Activated CD8-positive, alpha-beta memory T cell treated with anti-CD3 and anti-CD28 coated beads, Interleukin-2, amount 10 ng/mL, durations not matched to agents 7 days and 5 days (primary cell): Measurements from ENCODE around the gene ARFIP2. TPM values are rescaled to one million over a fixed set of nuclear protein-coding genes. Genes with fewer than 3 reads are reported as not detected.

Experiments
- ATAC-seq: fragments of 150-1000 bp; cut with Tn5 transposase; one replicate; pipeline ENCODE4 v1.10.0; 2021; ENCODE audit warnings: moderate library complexity
- CTCF ChIA-PET: fragments of 350-600 bp; sonication (Branson Sonifier 250); formaldehyde crosslinking; loops from one replicate; lab custom pipeline; 2021; ENCODE audit warnings: antibody characterized with exemption; lab: Charles Lee
- DNase-seq: peaks from one replicate; pipeline ENCODE4 v3.0.0-alpha.2; 2020
- H3K27ac Mint-ChIP-seq: one replicate; pipeline ENCODE4 v1.8.0; 2021; ENCODE audit warnings: mild to moderate bottlenecking, mixed read lengths
- H3K27me3 Mint-ChIP-seq: one replicate; pipeline ENCODE4 v1.8.0; 2021; ENCODE audit warnings: mixed read lengths
- H3K36me3 Mint-ChIP-seq: one replicate; pipeline ENCODE4 v1.8.0; 2021; ENCODE audit warnings: mild to moderate bottlenecking, mixed read lengths
- H3K4me1 Mint-ChIP-seq: one replicate; pipeline ENCODE4 v1.8.0; 2021; ENCODE audit warnings: mixed read lengths
- H3K4me3 Mint-ChIP-seq: one replicate; pipeline ENCODE4 v1.8.0; 2021; ENCODE audit warnings: mild to moderate bottlenecking, moderate library complexity, mixed read lengths
- H3K9me3 Mint-ChIP-seq: one replicate; pipeline ENCODE4 v1.8.0; 2022; ENCODE audit warnings: low read depth, mixed read lengths
- total RNA-seq, 2 experiments: library from RNA; stranded (reverse); gene quantifications; one replicate each; pipeline ENCODE4 v1.2.3, GENCODE V29; 2021

ARFIP2 gene
- total RNA-seq, 2 experiments from 2014 or later = 33.5 to 39.3 TPM

GRCh38 chr11:6498121-6498520 is 17.0 kb upstream of the ARFIP2 start:
- DNase-seq (no peak), ATAC-seq (no peak)
- CTCF ChIA-PET = interaction anchor here (0.8 to 1.6 kb wide), 6 partner anchors 12 to 135 kb away, joined by 3 to 6 read pairs (median 3); no protein-coding TSS in a partner anchor
- Mint-ChIP-seq H3K27me3 (no peaks in the 10 kb centered on the region), H3K9me3 (no peaks in the 10 kb centered on the region), H3K27ac (no peak overlapping the region), H3K4me1 (peaks cover 8% of the 10 kb centered on the region), H3K36me3 (peaks cover 17% of the 10 kb centered on the region), H3K4me3 (no peak overlapping the region)

- no peaks in the 10 kb centered on the region for H3K27me3 Mint-ChIP-seq
- H3K4me3 Mint-ChIP-seq = no peak within 1 kb of the TSS
- H3K4me1 Mint-ChIP-seq = peaks cover 8% of the 10 kb centered on the region
- no peak within 1 kb of the TSS for H3K27ac Mint-ChIP-seq
- H3K36me3 Mint-ChIP-seq = peaks cover 20% of the 10 kb centered on the region
- CTCF ChIA-PET = interaction anchor here (1.0 kb wide), 1 partner anchor 134 kb away, joined by 3 read pairs; no protein-coding TSS in a partner anchor
- H3K9me3 Mint-ChIP-seq = no peaks in the 10 kb centered on the region
- ATAC-seq (no peak), DNase-seq (no peak)
Observed at GRCh38 chr11:6497069-6497839, 16.1 kb upstream of the ARFIP2 start, which contains the start of gene DNHD1. DNHD1 (plus strand) TSS chr11:6497280; CDS start chr11:6498216, 936 bp downstream.

GRCh38 chr11:6489306-6489705 is 8.2 kb upstream of the ARFIP2 start:
- H3K27me3 Mint-ChIP-seq = no peaks in the 10 kb centered on the region
- CTCF ChIA-PET = interaction anchor here (1.3 to 3.0 kb wide), 2 partner anchors 12 to 110 kb away, joined by 4 to 12 read pairs; no protein-coding TSS in a partner anchor
- no peak overlapping the region for H3K4me3 Mint-ChIP-seq
- H3K9me3 Mint-ChIP-seq = no peaks in the 10 kb centered on the region
- no peak for DNase-seq
- no peaks in the 10 kb centered on the region for H3K4me1 Mint-ChIP-seq
- H3K27ac Mint-ChIP-seq = no peak overlapping the region
- H3K36me3 Mint-ChIP-seq = peaks cover 15% of the 10 kb centered on the region
- no peak for ATAC-seq

- CTCF ChIA-PET = interaction anchor here (3.0 kb wide), 1 partner anchor 110 kb away, joined by 12 read pairs; no protein-coding TSS in a partner anchor
- no peak overlapping the region for H3K4me3 Mint-ChIP-seq
- DNase-seq = no peak
- H3K9me3 Mint-ChIP-seq = no peaks in the 10 kb centered on the region
- no peaks in the 10 kb centered on the region for H3K27me3 Mint-ChIP-seq
- no peaks in the 10 kb centered on the region for H3K4me1 Mint-ChIP-seq
- H3K27ac Mint-ChIP-seq = peak overlapping the region; percentile 4
- no peak for ATAC-seq
- peaks cover 15% of the 10 kb centered on the region for H3K36me3 Mint-ChIP-seq
Observed at GRCh38 chr11:6488821-6489220, 7.7 kb upstream of the ARFIP2 start.

GRCh38 chr11:6488342-6488741 is 7.2 kb upstream of the ARFIP2 start:
- no peaks in the 10 kb centered on the region for H3K27me3 Mint-ChIP-seq
- H3K27ac Mint-ChIP-seq = no peak overlapping the region
- peaks cover 3% of the 10 kb centered on the region for H3K4me1 Mint-ChIP-seq
- no peaks in the 10 kb centered on the region for H3K9me3 Mint-ChIP-seq
- CTCF ChIA-PET = interaction anchor here (3.0 kb wide), 1 partner anchor 109 kb away, joined by 12 read pairs; no protein-coding TSS in a partner anchor
- peaks cover 17% of the 10 kb centered on the region for H3K36me3 Mint-ChIP-seq
- DNase-seq = no peak
- H3K4me3 Mint-ChIP-seq = no peak overlapping the region
- ATAC-seq = no peak

GRCh38 chr11:6486938-6487337 is 5.8 kb upstream of the ARFIP2 start:
- H3K27me3 Mint-ChIP-seq = no peaks in the 10 kb centered on the region
- H3K4me1 Mint-ChIP-seq = peaks cover 17% of the 10 kb centered on the region
- peaks cover 25% of the 10 kb centered on the region for H3K36me3 Mint-ChIP-seq
- H3K4me3 Mint-ChIP-seq = no peak overlapping the region
- ATAC-seq = no peak
- CTCF ChIA-PET = interaction anchor here (1.2 to 1.8 kb wide), 4 partner anchors 12 to 108 kb away, joined by 3 to 8 read pairs (median 6); no protein-coding TSS in a partner anchor
- no peak overlapping the region for H3K27ac Mint-ChIP-seq
- DNase-seq = no peak
- H3K9me3 Mint-ChIP-seq = no peaks in the 10 kb centered on the region

- ATAC-seq = no peak
- CTCF ChIA-PET = interaction anchor here (1.4 to 1.8 kb wide), 3 partner anchors 12 to 107 kb away, joined by 5 to 8 read pairs (median 6); no protein-coding TSS in a partner anchor
- H3K4me1 Mint-ChIP-seq = peaks cover 17% of the 10 kb centered on the region
- no peak overlapping the region for H3K27ac Mint-ChIP-seq
- peaks cover 27% of the 10 kb centered on the region for H3K36me3 Mint-ChIP-seq
- H3K27me3 Mint-ChIP-seq = no peaks in the 10 kb centered on the region
- no peak overlapping the region for H3K4me3 Mint-ChIP-seq
- no peak for DNase-seq
- no peaks in the 10 kb centered on the region for H3K9me3 Mint-ChIP-seq
Observed at GRCh38 chr11:6486256-6486655, 5.1 kb upstream of the ARFIP2 start.

GRCh38 chr11:6485661-6486060 is 4.5 kb upstream of the ARFIP2 start:
- CTCF ChIA-PET = interaction anchor here (1.4 to 1.8 kb wide), 3 partner anchors 13 to 106 kb away, joined by 5 to 8 read pairs (median 6); no protein-coding TSS in a partner anchor
- H3K27me3 Mint-ChIP-seq = no peaks in the 10 kb centered on the region

GRCh38 chr11:6483015-6483414 is 1.9 kb upstream of the ARFIP2 start:
- ATAC-seq = no peak
- DNase-seq = no peak
- Mint-ChIP-seq H3K27me3 (no peaks in the 10 kb centered on the region), H3K4me1 (peaks cover 32% of the 10 kb centered on the region), H3K9me3 (no peaks in the 10 kb centered on the region), H3K4me3 (peak overlapping the region; percentile 86), H3K27ac (peak overlapping the region; percentile 20), H3K36me3 (peaks cover 23% of the 10 kb centered on the region)
- CTCF ChIA-PET = interaction anchor here (0.8 to 3.7 kb wide), 6 partner anchors 23 to 122 kb away, joined by 3 to 39 read pairs (median 7); no protein-coding TSS in a partner anchor

More at GRCh38 chr11:6485661-6486060, 4.5 kb upstream of the ARFIP2 start:
- DNase-seq (no peak), ATAC-seq (no peak)
- Mint-ChIP-seq H3K9me3 (no peaks in the 10 kb centered on the region), H3K36me3 (peaks cover 26% of the 10 kb centered on the region), H3K4me3 (no peak overlapping the region), H3K4me1 (peaks cover 19% of the 10 kb centered on the region), H3K27ac (no peak overlapping the region)

GRCh38 chr11:6482441-6482840 is 1.3 kb upstream of the ARFIP2 start:
- DNase-seq (no peak), ATAC-seq (no peak)
- peaks cover 32% of the 10 kb centered on the region for H3K4me1 Mint-ChIP-seq
- no peaks in the 10 kb centered on the region for H3K9me3 Mint-ChIP-seq
- H3K27me3 Mint-ChIP-seq = no peaks in the 10 kb centered on the region
- H3K27ac Mint-ChIP-seq = peak overlapping the region; percentile 95
- peak overlapping the region; percentile 86 for H3K4me3 Mint-ChIP-seq
- peaks cover 21% of the 10 kb centered on the region for H3K36me3 Mint-ChIP-seq
- CTCF ChIA-PET = interaction anchor here (0.8 to 3.7 kb wide), 10 partner anchors 22 to 122 kb away, joined by 3 to 39 read pairs (median 6); partner anchors contain the start of genes APBB1 and SMPD1

GRCh38 chr11:6481924-6482275 is 769 bp upstream of the ARFIP2 start:
- ATAC-seq = peak; percentile 2
- no peaks in the 10 kb centered on the region for H3K9me3 Mint-ChIP-seq
- H3K36me3 Mint-ChIP-seq = peaks cover 21% of the 10 kb centered on the region

GRCh38 chr11:6480299-6480914 is 724 bp downstream of the ARFIP2 start:
- no peaks in the 10 kb centered on the region for H3K27me3 Mint-ChIP-seq
- peaks cover 23% of the 10 kb centered on the region for H3K36me3 Mint-ChIP-seq
- H3K9me3 Mint-ChIP-seq = no peaks in the 10 kb centered on the region
- H3K4me1 Mint-ChIP-seq = peaks cover 32% of the 10 kb centered on the region
- ATAC-seq = no peak
- H3K27ac Mint-ChIP-seq = peak overlapping the region; percentile 95
- peak overlapping the region; percentile 86 for H3K4me3 Mint-ChIP-seq
- no peak for DNase-seq
- CTCF ChIA-PET = interaction anchor here (0.9 to 3.7 kb wide), 2 partner anchors 37 to 101 kb away, joined by 3 to 39 read pairs; no protein-coding TSS in a partner anchor

More at GRCh38 chr11:6481924-6482275, 769 bp upstream of the ARFIP2 start:
- Mint-ChIP-seq H3K4me1 (peaks cover 32% of the 10 kb centered on the region), H3K27ac (peak overlapping the region; percentile 95), H3K27me3 (no peaks in the 10 kb centered on the region), H3K4me3 (peak overlapping the region; percentile 86)
- CTCF ChIA-PET = interaction anchor here (0.9 to 3.7 kb wide), 12 partner anchors 12 to 201 kb away, joined by 3 to 39 read pairs (median 6); partner anchors contain the start of genes APBB1, MRPL17 and SMPD1
- DNase-seq = no peak

- H3K9me3 Mint-ChIP-seq = no peaks in the 10 kb centered on the region
- no peak overlapping the region for H3K27ac Mint-ChIP-seq
- CTCF ChIA-PET = interaction anchor here (1.0 to 4.3 kb wide), 2 partner anchors 98 to 122 kb away, joined by 3 to 19 read pairs; no protein-coding TSS in a partner anchor
- no peaks in the 10 kb centered on the region for H3K27me3 Mint-ChIP-seq
- ATAC-seq = no peak
- H3K4me3 Mint-ChIP-seq = no peak overlapping the region
- peaks cover 23% of the 10 kb centered on the region for H3K4me1 Mint-ChIP-seq
- H3K36me3 Mint-ChIP-seq = peaks cover 10% of the 10 kb centered on the region
- no peak for DNase-seq
Observed at GRCh38 chr11:6476571-6476970, 4.6 kb downstream of the ARFIP2 start.
